DND-41 (cell line): ENCODE data around the gene CLCN2.

Experiments
- ATAC-seq: fragments of 200-7000 bp; cut with Tn5 transposase; 3 replicates; pipeline ENCODE4 v1.9.1; 2021; ENCODE audit warnings: low read depth; ENCODE audit not compliant: insufficient read depth
- DNase-seq: peaks from one replicate; pipeline ENCODE4 v3.0.0-alpha.2; 2020
- H2AFZ ChIP-seq: 2 replicates; pipeline ENCODE4 v1.6.0; 2012; ENCODE audit warnings: low read depth, low read length
- H3K27ac ChIP-seq: 2 replicates; pipeline ENCODE4 v1.5.1; 2012; ENCODE audit warnings: low read length, inconsistent platforms
- H3K27me3 ChIP-seq: fragments of 200-600 bp; sonication (generic); 2 replicates; pipeline ENCODE4 v1.6.0; 2012; ENCODE audit warnings: low read length, mild to moderate bottlenecking, inconsistent platforms; ENCODE audit not compliant: insufficient read depth, poor library complexity
- H3K36me3 ChIP-seq: 2 replicates; pipeline ENCODE4 v1.5.1; 2012; ENCODE audit warnings: low read length, inconsistent platforms; ENCODE audit not compliant: insufficient read depth
- H3K4me1 ChIP-seq: 2 replicates; pipeline ENCODE4 v1.5.1; 2012; ENCODE audit warnings: mild to moderate bottlenecking, low read length; ENCODE audit not compliant: insufficient read depth
- H3K4me2 ChIP-seq: 2 replicates; pipeline ENCODE4 v1.6.0; 2012; ENCODE audit warnings: mild to moderate bottlenecking, moderate library complexity, low read length, inconsistent platforms; ENCODE audit not compliant: insufficient read depth
- H3K4me3 ChIP-seq, 2 experiments: fragments of 200-600 bp in 1 of 2; shearing (Covaris generic) in 1 of 2; 2 replicates each; pipeline ENCODE4 v1.5.1; 2012 to 2016; ENCODE audit warnings: inconsistent platforms in 2 of 2, low read length in 2 of 2, mild to moderate bottlenecking in 2 of 2, low read depth in 1 of 2, moderate library complexity in 1 of 2
- H3K79me2 ChIP-seq: 2 replicates; pipeline ENCODE4 v1.6.0; 2012; ENCODE audit warnings: low read length, inconsistent platforms; ENCODE audit not compliant: insufficient read depth
- H3K9ac ChIP-seq: 2 replicates; pipeline ENCODE4 v1.6.0; 2012; ENCODE audit warnings: low read depth, mild to moderate bottlenecking, inconsistent platforms, low read length, moderate library complexity
- H3K9me3 ChIP-seq: 2 replicates; pipeline ENCODE4 v1.5.1; 2012; ENCODE audit warnings: low read length, moderate library complexity, mild to moderate bottlenecking, inconsistent platforms; ENCODE audit not compliant: insufficient read depth, severe bottlenecking
- H4K20me1 ChIP-seq: 2 replicates; pipeline ENCODE4 v1.6.0; 2012; ENCODE audit warnings: low read length; ENCODE audit not compliant: insufficient read depth
- EZH2 ChIP-seq: IDR thresholded peaks from 3 replicates; pipeline ENCODE4 v1.6.1; 2012; ENCODE audit warnings: borderline replicate concordance, low read depth, mild to moderate bottlenecking, moderate library complexity, low read length, inconsistent platforms; ENCODE audit not compliant: severe bottlenecking
- TF ChIP-seq, protein P1 (sequence below): IDR thresholded peaks from 2 replicates; pipeline ENCODE4 v1.5.1; 2012; ENCODE audit warnings: borderline replicate concordance, low read length, moderate library complexity, mild to moderate bottlenecking; ENCODE audit not compliant: poor library complexity, severe bottlenecking; ENCODE audit errors: extremely low read depth

The CLCN2 gene

DNA sequence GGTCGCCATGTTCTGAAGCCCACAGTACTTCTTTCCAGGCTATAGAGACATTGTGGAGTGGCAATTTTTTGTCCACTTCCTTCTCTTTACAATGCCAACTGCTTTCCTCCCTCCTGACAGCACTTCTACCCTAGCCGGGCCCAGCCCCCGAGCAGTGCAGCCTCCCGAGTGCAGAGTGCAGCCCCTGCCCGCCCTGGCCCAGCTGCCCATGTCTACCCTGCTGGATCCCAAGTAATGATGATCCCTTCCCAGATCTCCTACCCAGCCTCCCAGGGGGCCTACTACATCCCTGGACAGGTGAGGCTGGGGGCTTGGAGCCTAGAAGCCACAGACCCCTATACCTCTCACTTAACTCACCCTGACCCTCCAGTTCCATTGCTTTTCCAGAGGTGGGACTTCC lies 44.2 kb downstream of the CLCN2 start:
- Histone ChIP-seq H3K9ac (peak overlapping the region; percentile 97; the same call in 1 of the 2 replicates), H3K9me3 (no peaks in the 10 kb centered on the region), H3K27ac (no peak overlapping the region), H3K36me3 (peaks cover 67% of the 10 kb centered on the region), H3K79me2 (peaks cover 80% of the 10 kb centered on the region), H3K4me2 (peak overlapping the region; percentile 76), H3K27me3 (no peaks in the 10 kb centered on the region), H2AFZ (no peak overlapping the region), H3K4me3 (peak overlapping the region in 1 of 2 experiments; percentile 91; a peak in 1 of 4 replicates), H4K20me1 (peaks cover 70% of the 10 kb centered on the region), H3K4me1 (peaks cover 47% of the 10 kb centered on the region)
- TF ChIP-seq, protein P1, sequence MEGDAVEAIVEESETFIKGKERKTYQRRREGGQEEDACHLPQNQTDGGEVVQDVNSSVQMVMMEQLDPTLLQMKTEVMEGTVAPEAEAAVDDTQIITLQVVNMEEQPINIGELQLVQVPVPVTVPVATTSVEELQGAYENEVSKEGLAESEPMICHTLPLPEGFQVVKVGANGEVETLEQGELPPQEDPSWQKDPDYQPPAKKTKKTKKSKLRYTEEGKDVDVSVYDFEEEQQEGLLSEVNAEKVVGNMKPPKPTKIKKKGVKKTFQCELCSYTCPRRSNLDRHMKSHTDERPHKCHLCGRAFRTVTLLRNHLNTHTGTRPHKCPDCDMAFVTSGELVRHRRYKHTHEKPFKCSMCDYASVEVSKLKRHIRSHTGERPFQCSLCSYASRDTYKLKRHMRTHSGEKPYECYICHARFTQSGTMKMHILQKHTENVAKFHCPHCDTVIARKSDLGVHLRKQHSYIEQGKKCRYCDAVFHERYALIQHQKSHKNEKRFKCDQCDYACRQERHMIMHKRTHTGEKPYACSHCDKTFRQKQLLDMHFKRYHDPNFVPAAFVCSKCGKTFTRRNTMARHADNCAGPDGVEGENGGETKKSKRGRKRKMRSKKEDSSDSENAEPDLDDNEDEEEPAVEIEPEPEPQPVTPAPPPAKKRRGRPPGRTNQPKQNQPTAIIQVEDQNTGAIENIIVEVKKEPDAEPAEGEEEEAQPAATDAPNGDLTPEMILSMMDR, result no peak
- no peak for TF ChIP-seq EZH2
- DNase-seq, result no peak
- no peak for ATAC-seq

DNA sequence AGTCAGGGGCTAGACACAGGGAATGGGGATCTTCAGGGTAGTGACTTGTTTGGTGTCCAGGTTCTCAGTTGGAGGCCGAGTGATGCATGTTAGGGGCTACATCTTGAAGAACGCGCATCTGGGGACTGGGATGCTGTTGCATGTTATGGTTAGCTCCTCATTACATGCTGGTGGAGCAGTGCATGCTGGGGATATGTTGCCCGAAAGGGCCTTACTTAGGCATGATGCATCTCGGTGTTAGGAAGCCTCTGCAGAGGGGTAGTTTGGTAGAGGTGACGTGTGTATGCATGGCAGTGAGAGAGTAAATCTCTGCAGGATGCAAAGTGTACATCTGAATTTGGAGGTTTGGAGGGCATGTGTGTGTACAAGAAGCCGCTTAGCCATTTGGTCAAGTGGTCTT lies 44.6 kb downstream of the CLCN2 start:
- Histone ChIP-seq H2AFZ (no peak overlapping the region), H4K20me1 (peaks cover 67% of the 10 kb centered on the region), H3K27me3 (no peaks in the 10 kb centered on the region), H3K9me3 (no peaks in the 10 kb centered on the region), H3K4me3 (peak overlapping the region in 1 of 2 experiments; percentile 91; a peak in 2 of 4 replicates), H3K4me2 (peak overlapping the region; percentile 76), H3K27ac (no peak overlapping the region), H3K36me3 (peaks cover 63% of the 10 kb centered on the region), H3K79me2 (peaks cover 77% of the 10 kb centered on the region), H3K9ac (peak overlapping the region; percentile 97), H3K4me1 (peaks cover 47% of the 10 kb centered on the region)
- DNase-seq, result no peak
- no peak for ATAC-seq
- TF ChIP-seq, protein P1, result no peak
- no peak for TF ChIP-seq EZH2

DNA sequence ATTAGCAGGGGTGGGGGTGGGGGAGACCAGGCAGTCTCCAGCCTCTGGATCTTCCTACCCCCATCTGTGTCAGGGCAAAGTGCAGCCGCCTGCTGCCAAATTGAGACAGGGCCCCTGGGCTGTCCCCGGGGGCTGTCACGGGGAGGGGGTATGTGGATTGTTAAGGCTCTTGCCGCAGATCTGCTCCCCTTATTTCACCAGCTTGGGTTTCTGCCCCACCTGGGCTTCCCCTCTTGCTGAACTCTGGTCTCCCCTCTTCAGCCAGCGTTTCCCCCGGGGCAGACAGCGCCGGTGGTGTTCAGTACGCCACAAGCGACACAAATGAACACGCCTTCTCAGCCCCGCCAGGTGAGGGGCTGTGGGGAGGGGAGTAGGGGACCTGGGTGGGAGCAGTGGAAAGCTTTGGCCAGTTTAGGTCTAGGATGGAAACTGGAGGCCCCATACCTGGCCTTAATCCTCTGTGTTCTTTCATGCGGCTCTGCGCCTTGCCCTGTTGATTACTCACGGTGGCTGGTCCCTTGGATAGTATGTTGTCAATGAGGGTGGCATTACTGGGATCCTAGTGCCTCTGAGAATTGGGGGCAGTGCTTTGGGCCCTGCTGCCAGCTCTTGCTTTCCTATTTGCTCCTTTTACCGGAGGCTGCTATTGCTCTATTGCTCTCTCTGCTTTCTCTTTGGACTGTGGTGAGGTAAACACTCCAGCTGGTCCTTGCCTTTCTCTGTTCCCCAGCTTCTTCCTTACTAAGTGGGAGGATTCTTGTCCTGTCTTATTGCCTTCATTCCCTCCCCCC lies 45.3 kb downstream of the CLCN2 start:
- peak overlapping the region; percentile 97 for H3K9ac ChIP-seq
- H3K27me3 ChIP-seq, result no peaks in the 10 kb centered on the region
- peaks cover 56% of the 10 kb centered on the region for H3K36me3 ChIP-seq
- no peak overlapping the region for H2AFZ ChIP-seq
- H3K4me1 ChIP-seq, result peaks cover 47% of the 10 kb centered on the region
- peak overlapping the region; percentile 49 for H3K27ac ChIP-seq
- peak overlapping the region; percentile 76 for H3K4me2 ChIP-seq
- H4K20me1 ChIP-seq, result peaks cover 60% of the 10 kb centered on the region
- TF ChIP-seq, protein P1, result no peak
- no peak for TF ChIP-seq EZH2
- H3K9me3 ChIP-seq, result no peaks in the 10 kb centered on the region
- DNase-seq (no peak), ATAC-seq (no peak)
- H3K79me2 ChIP-seq, result peaks cover 70% of the 10 kb centered on the region
- H3K4me3 ChIP-seq, result peak overlapping the region; percentile 91 to 98; a peak in 3 of 4 replicates
